SHP77 treated with DMSO at 0.1 percent for 48 hours (cell line): ENCODE results near the gene ZNF689.
"Not testable (repeated sequence)": the region's sequence is repeated elsewhere in the genome, so short reads cannot be mapped to it uniquely, and the experiment has no call there.

Experiments used
- DNase-seq: peaks from one replicate; lab custom pipeline; 2025; lab: John Stamatoyannopoulos, UW

ZNF689 gene

GRCh38 chr16:30609926-30610839, at the start of gene ZNF689:
Gene ZNF689 (minus strand): TSS chr16:30610389. CDS start chr16:30610041, 348 bp downstream.
- DNase-seq = peak; percentile 94

DNA sequence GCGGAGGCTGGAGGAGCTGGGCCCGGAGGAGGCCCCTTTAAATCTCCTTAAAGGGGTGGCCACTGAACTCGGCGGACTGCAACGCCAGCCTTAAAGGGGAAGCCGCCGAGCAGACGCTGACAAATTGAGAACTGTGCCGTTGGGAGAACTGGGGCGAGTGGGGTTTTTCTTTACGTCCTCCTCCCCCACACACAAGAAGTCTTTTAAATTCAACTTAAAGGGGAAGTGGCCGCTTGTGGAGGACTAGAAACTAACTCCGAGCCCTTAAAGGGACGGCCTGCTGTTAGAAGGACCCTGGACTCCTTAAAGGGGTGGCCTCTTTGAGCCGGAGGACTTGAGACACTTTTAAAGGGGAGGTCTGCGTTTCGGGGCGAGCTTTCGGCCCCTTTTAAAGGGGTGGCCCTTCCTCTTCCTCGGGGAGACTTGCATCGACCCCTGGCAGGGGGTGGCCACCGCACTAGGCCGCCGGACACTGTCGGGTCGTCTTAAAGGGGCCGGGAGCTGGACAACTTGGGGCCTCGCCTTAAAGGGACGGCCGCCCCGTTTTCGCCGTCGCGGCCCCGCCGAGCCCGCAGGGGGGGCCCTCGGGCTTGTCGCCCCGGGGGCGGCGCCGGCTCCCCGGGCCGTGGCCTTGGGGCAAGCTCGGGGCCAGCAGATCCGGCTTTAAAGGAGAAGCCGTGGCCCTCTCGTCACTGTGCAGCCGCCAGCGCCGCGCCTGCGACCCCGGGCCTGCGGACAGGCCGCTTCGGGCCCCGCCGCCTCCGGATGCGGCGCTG, 48.7 kb upstream of the ZNF689 start:
- DNase-seq = peak; percentile 99

GRCh38 chr16:30657866-30658730, 47.9 kb upstream of the ZNF689 start, which contains the start of gene FBRS:
Gene FBRS (plus strand): TSS chr16:30658431. CDS start chr16:30659519, 1,088 bp downstream.
- peak; percentile 100 for DNase-seq

DNA sequence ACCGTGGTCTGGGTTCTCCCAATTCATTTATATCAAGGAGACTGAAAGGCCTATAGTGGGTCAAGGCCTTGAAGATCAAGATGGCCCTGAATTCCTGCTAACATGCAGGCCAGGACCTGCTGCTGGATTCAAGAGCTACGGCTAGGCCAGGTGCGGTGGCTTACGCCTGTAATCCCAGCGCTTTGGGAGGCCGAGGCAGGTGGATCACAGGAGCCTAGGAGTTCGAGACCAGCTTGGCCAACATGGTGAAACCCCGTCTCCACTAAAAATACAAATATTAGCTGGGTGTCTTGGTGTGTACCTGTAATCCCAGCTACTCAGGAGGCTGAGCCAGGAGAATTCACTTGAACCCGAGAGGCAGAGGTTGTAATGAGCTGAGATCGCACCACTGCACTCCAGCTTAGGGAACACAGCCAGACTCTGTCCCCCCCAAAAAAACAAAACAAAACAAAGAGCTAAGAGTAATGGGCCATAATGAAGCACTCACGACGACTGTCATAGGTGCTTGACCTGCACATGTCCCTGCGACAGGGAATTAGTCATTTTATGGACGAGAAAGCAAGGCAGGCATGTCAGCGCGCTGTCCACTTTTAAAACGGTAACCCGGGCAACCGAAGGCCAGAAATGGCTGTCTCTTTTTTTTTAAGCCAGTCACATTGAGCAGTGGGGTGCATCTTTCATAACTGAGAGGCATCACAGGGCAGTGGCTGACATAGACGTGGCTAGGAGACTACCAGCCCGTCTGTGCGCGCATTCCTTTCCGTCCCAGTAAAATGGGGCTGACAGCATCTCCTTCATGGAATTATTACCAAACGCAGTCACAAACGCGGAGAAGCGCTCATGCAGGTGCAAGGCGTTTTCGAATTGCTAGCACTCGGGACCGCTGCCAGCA, 47.0 kb upstream of the ZNF689 start:
- DNase-seq = no peak

GRCh38 chr16:30656388-30656787, 46.2 kb upstream of the ZNF689 start:
- no peak for DNase-seq

DNA sequence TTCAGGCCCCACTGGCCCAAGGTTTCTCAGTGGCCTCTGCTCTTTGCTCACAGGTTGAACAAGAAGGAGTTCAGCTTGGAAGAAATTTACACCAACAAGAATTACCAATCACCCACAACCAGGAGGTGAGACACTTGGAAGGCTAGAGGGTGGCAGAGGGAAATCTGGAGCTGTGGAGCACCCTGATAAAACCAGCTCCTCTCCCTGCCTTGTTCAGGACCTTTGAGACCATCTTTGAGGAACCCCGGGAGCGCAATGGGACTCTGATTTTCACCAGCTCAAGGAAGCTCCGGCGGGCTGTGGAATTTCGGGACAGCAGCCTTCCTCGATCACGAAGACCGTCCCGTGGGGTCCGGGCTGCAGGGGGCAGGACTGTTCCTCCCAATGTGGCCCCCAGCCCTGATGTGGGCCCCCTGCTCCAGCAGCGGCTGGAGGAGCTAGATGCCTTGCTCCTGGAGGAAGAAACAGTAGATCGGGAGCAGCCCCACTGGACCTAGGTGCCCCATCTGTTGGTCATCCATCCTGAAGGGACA, 45.7 kb upstream of the ZNF689 start:
- DNase-seq = no peak

DNA sequence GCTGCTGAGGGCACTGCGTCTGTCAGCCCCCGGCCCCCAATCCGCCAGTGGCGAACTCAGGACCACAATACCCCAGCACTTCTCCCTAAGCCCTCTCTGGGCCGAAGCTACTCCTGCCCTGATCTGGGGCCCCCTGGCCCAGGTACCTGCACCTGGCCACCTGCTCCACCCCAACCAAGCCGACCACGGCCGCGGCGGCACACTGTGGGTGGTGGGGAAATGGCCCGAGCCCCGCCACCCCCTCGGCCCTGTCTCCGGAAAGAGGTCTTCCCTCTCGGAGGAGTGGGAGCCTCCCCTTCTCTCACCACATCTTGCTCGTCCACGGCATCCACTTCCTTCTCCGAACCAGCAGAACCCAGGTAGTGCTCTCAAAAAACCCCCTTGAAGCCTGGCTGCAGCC, 44.7 kb upstream of the ZNF689 start:
- DNase-seq = no peak

- no peak for DNase-seq
Observed at GRCh38 chr16:30652718-30653117, 42.5 kb upstream of the ZNF689 start.

DNA sequence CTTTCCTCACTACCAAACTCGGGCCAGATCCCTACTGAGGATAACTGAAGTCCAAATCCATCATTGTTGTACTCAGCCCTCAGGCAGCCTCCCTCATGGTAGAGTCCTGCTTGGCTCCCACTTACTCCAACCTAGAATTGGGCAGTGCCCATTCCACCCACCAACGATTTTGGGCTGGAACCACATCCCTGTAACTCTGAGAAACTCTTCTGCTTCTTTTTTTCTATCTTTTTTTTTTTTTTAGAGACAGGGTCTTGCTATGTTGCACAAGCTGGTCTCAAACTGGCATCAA, 41.8 kb upstream of the ZNF689 start:
- DNase-seq = no peak

DNA sequence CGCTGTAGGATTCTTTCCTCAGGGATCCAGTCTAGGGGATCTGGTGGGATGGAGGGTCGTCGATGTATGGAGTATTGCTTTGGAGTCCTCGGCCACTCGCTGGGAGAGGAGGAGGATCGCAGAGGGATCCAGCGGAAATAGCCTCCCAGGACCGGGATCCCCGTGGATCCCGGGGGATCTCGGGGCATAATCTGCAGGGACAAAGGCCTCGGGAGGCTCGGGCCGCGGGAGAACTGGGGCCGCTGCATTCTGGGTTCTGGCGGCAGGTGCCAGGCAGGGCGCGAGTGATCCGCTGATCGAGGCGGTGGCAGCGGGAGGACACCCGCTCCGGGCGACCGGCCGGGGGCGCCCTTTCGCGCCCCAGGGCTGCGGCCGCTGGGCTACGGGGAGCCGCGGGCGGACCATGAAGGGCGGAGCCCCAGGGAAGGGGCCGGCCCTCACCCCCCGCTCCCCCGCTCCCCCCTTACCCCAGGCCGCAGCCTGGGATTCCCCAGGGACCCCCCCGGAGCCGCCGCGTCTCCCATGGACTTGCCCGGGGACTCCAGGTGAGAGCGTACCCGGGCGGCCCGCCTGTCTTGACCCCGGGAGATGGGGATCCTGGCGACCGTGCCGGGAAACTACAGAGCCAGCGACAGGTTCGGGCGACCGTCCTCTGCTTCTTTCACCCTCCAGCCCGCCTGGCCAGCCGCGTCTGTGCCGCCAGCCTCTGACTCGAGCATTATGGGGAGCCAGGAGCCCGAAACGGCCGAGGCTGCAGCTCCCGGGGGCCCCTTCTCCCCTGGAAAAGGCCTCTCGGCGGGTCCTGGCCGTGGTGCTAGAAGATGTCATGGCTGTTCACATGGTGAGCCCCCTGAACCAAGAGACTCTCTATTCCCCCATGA, 41.2 kb upstream of the ZNF689 start:
- peak; percentile 39 for DNase-seq

DNA sequence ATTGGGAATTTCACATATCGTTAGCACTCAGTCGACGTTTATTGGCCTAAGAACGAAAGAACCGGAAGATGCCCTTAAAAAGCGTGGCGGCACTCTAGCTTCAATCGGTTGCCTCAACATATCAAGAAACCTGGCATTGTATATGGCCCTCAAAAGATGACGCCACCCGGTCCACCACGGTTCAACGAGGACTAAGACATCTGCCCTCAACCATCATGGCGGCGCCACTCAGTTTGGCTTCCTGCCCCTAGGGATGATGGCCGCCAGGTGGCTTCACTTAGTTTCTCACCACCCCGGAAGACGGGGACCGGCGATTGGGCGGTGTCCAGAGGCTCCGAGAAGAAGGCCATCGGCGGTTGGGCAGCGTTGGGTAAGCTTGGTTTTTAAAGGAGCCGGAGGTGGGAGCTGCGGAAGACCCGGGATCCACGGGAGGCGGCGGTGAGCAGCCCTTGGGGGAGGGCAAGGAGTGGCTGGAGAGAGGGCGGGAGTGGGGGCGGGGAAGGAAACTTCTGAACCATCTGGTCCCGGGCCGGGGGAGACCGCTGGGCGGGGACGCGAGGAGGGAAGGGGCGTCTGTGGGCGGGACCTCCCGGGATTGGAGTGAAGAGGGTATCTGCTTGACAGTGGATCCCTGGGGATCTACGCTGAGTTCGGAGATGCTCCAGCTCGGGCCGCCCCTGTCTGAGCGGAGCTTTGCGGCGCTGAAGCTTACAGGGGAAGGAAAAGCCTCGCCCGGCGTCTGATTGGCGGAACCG, 40.4 kb upstream of the ZNF689 start, which contains the start of gene PRR14:
TSS of gene PRR14 (plus strand) at position 592 of the 755 bp plus-strand sequence. CDS start 686 bp downstream, outside the sequence.
- peak; percentile 99 for DNase-seq

DNA sequence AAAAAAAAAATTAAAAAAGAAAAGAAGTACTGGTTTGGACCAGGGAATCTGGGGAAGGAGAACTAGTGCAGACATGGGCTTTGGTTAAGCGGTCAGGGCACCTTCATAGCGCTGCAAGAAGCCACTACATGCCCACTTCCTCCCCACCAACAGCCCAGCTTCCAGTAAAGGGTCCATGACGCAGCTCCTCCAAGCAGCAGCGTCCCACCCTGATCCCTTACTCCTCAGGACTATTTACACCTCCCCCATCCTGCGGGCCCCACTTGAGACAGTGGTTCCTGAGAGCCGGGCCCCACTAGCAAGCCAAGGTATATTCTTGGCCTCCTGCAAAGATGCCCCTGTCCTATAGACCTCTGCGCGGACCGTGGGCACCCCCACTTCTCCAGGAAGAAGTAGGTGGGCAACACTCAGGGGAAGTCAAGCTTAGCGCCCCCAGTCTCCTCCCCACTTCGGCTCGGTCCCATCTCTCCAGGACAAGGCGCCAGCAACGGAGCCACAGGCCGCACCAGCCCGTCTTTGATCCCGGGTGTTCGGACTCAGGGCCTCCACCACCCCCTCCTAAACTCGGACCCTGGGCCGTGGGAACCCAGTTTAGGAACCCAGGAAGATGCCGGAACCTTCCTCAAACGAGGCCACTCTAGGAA, 39.7 kb upstream of the ZNF689 start:
- DNase-seq = no peak

DNA sequence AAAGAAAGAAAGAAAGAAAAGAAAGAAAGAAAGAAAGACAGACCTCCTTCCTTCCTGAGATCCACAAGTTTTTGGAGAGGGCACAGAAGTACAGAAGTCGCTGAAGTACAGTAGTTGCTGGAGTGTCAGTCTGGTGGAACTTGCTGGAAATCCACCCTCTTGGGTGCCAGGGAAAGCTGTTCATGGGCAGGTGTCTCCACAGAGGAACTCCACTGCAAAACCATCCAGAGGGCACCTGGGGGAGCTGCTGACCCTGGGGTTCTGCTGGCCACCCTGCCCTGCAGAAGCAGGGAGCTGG, 37.0 kb upstream of the ZNF689 start:
- DNase-seq = no peak

- DNase-seq = no peak
Observed at GRCh38 chr16:30645727-30646126, 35.5 kb upstream of the ZNF689 start.

DNA sequence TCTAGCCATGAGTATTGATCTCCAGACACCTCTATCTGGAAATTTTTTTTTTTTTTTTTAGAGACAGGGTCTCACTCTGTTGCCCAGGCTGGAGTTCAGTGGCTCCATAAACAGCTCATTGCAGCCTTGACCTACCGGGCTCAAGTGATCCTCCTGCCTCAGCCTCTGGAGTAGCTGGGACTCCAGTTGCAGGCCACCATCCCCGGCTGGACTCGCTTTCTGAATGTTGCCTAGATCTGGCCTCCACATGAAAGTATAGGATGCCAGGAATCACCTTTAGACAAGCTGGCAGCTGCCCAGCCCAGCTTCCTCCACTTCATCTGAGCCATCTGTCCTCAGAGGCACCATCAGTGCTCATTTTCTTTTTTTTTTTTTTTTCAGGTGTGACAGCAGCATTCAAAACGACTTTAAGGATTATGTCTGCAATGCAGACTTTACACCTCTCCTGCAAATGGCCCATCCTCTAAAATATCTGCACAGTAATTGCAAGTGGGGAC, 34.2 kb upstream of the ZNF689 start:
- no peak for DNase-seq

DNA sequence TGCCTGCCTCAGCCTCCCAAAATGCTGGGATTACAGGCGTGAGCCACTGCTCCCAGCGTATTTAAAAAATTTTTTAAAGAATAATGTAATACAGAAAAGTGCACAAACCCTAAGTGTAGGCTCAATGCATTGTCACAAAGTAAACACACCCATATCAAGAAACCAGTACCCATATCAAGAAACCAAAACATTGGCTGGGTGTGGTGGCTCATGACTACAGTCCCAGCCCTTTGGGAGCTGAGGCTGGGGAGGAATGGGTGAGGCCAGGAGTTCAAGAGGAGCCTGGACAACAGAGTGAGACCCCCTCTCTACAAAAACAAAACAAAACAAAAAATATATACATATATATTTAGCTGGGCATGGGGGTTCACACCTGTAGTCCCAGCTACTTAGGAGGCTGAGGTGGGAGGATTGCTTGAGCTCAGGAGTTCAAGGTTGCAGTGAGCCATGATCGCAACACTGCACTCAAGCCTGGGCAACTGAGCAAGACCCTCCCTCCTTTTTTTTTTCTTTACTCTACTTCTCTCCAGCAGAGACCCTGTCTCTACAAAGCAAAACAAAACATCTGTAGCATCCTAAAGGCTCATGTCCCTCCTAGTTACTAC, 31.3 kb upstream of the ZNF689 start:
- no peak for DNase-seq

- peak; percentile 38 for DNase-seq
Observed at GRCh38 chr16:30637944-30638343, 27.8 kb upstream of the ZNF689 start.

- DNase-seq = not testable (repeated sequence)
Observed at GRCh38 chr16:30637139-30637538, 26.9 kb upstream of the ZNF689 start.
